Vagina (tissue), 2 donors: ENCODE measurements around the gene FHIT. TPM values are rescaled to one million over a fixed set of nuclear protein-coding genes. Genes with fewer than 3 reads are reported as not detected.

Experiments
- DNase-seq, 2 donors: peaks; one replicate each; pipeline ENCODE4 v3.0.0-alpha.2; 2017; ENCODE audit errors: extremely low spot score in 2 of 2
- H3K27ac ChIP-seq: fragments of 200-600 bp; sonication (generic); one replicate; pipeline ENCODE4 v1.5.1; 2019
- H3K27me3 ChIP-seq: fragments of 200-600 bp; sonication (generic); one replicate; pipeline ENCODE4 v1.5.1; 2019
- H3K36me3 ChIP-seq, 2 donors: fragments of 200-600 bp; sonication (generic); one replicate each; pipeline ENCODE4 v1.5.1; 2017 to 2019
- H3K4me1 ChIP-seq: fragments of 200-600 bp; sonication (generic); one replicate; pipeline ENCODE4 v1.5.1; 2019
- H3K4me3 ChIP-seq, 2 donors: fragments of 200-600 bp; sonication (generic); 1 replicate in 1 of 2; 2 replicates in 1 of 2; pipeline ENCODE4 v1.5.1; 2016 to 2019
- H3K9me3 ChIP-seq: fragments of 200-600 bp; sonication (generic); one replicate; pipeline ENCODE4 v1.5.1; 2019
- POLR2A ChIP-seq, 2 donors: fragments of 450-650 bp; IDR thresholded peaks; one replicate each; pipeline ENCODE4 v1.6.1; 2017; ENCODE audit warnings: antibody characterized with exemption in 2 of 2, mild to moderate bottlenecking in 2 of 2, moderate library complexity in 2 of 2
- POLR2AphosphoS5 ChIP-seq, 2 donors: sonication (generic); formaldehyde crosslinking; IDR thresholded peaks; one replicate each; pipeline ENCODE4 v1.9.0; 2017; ENCODE audit warnings: antibody characterized with exemption in 2 of 2, mild to moderate bottlenecking in 2 of 2, low read depth in 1 of 2; ENCODE audit not compliant: insufficient read depth in 1 of 2
- intact Hi-C: fragments of 100-400 bp; cut with DNase I; formaldehyde crosslinking; loops from one replicate; pipeline ENCODE4 v1.15.1; 2023
- total RNA-seq: library from RNA; depleted of rRNA; stranded (reverse); fragments of >200 nt; gene quantifications from one replicate; pipeline ENCODE4 v1.2.3, GENCODE V29; 2016
- TF ChIP-seq, protein P1 (sequence below), 3 experiments: fragments of 450-650 bp in 2 of 3; fragments of 200-600 bp in 1 of 3; sonication (generic) in 1 of 3; IDR thresholded peaks; one replicate each; pipeline ENCODE4 v1.5.1; 2017 to 2019; ENCODE audit warnings: antibody characterized with exemption in 3 of 3, mild to moderate bottlenecking in 2 of 3, moderate library complexity in 2 of 3

The FHIT gene
- total RNA-seq, 1 donor from 2014 or later, result 7.9 TPM

GRCh38 chr3:60730371-60730770, 520.9 kb downstream of the FHIT start:
- Histone ChIP-seq H3K4me1 (no peaks in the 10 kb centered on the region), H3K36me3 (no peaks in the 10 kb centered on the region), H3K27me3 (no peaks in the 10 kb centered on the region), H3K27ac (no peak overlapping the region), H3K9me3 (no peaks in the 10 kb centered on the region), H3K4me3 (no peak overlapping the region)
- intact Hi-C loops, result no loop called here
- TF ChIP-seq POLR2AphosphoS5 (IDR thresholded peaks at IDR 0.05; ENCODE audit: insufficient read depth in 1 of 2, low read depth in 1 of 2), result no peak
- TF ChIP-seq, protein P1, sequence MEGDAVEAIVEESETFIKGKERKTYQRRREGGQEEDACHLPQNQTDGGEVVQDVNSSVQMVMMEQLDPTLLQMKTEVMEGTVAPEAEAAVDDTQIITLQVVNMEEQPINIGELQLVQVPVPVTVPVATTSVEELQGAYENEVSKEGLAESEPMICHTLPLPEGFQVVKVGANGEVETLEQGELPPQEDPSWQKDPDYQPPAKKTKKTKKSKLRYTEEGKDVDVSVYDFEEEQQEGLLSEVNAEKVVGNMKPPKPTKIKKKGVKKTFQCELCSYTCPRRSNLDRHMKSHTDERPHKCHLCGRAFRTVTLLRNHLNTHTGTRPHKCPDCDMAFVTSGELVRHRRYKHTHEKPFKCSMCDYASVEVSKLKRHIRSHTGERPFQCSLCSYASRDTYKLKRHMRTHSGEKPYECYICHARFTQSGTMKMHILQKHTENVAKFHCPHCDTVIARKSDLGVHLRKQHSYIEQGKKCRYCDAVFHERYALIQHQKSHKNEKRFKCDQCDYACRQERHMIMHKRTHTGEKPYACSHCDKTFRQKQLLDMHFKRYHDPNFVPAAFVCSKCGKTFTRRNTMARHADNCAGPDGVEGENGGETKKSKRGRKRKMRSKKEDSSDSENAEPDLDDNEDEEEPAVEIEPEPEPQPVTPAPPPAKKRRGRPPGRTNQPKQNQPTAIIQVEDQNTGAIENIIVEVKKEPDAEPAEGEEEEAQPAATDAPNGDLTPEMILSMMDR (IDR thresholded peaks at IDR 0.05), result no peak
- no peak for TF ChIP-seq POLR2A (IDR thresholded peaks at IDR 0.05)
- no peak for DNase-seq

DNA sequence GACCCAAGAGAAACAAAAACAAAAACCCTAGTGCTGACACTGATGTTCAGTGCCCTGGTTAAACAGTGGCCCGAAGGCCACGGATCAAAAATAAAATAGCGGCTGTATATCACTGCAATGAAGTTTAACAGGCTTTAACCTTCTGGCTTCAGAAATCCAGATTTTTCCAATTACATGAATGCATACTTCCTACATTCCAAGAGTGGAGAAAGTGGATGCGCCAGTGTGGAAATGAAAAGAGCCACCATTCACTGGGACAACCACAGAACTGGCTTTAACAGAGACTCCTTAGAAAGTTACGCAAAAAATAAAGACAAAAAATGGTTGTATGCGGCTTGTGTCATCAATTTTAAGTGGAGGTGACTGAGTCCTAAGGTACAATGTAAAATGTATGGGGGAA, 522.2 kb downstream of the FHIT start:
- no peak for TF ChIP-seq POLR2A (IDR thresholded peaks at IDR 0.05)
- TF ChIP-seq, protein P1 (IDR thresholded peaks at IDR 0.05), result no peak
- no peak for TF ChIP-seq POLR2AphosphoS5 (IDR thresholded peaks at IDR 0.05; ENCODE audit: insufficient read depth in 1 of 2, low read depth in 1 of 2)
- DNase-seq, result no peak
- no peak overlapping the region for H3K27ac ChIP-seq
- H3K36me3 ChIP-seq, result no peaks in the 10 kb centered on the region
- no peak overlapping the region for H3K4me3 ChIP-seq
- no peaks in the 10 kb centered on the region for H3K27me3 ChIP-seq
- H3K4me1 ChIP-seq, result no peaks in the 10 kb centered on the region
- intact Hi-C loops, result no loop called here
- no peaks in the 10 kb centered on the region for H3K9me3 ChIP-seq

DNA sequence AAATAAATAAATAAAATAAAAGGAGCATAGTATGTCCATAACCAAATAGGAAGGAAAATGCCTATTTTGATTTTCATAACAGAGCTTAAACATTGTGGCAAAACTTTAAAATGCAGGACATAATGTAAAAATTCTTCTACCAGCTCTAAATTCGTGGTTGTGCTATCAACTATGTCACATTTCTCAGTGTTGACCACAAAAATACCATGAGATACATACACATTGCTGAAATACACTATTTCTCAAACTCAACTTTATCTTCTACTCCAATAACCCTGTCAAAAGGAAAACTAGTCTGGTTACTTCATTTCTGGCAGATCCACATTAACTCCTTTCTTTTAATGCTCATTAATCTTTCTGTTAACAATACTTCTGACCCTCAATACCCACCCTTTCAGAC, 523.2 kb downstream of the FHIT start:
- H3K27me3 ChIP-seq, result no peaks in the 10 kb centered on the region

DNA sequence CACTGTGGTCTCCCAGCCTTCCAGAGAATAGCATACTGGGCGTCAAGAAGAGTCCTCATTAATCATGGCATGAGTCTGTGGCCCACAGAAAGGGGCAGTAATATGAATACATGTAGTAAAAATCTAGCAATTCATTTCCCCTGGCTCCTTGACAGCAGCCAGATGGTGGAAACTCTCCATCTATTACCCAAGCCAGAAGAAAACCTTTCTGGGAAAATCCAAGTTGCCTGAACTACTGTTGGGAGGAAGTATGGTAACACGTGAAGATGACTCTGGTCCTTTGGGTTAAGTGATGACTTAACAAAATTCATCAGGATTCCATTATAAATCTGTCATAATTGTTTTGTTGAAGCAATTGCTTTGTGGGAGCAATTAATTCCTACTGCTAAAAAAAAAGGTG, 530.5 kb downstream of the FHIT start:
- Histone ChIP-seq H3K4me3 (no peak overlapping the region), H3K9me3 (no peaks in the 10 kb centered on the region), H3K27me3 (no peaks in the 10 kb centered on the region), H3K4me1 (no peaks in the 10 kb centered on the region), H3K36me3 (no peaks in the 10 kb centered on the region), H3K27ac (no peak overlapping the region)
- intact Hi-C loops, result no loop called here
- no peak for DNase-seq
- TF ChIP-seq, protein P1 (IDR thresholded peaks at IDR 0.05), result no peak
- TF ChIP-seq POLR2AphosphoS5 (IDR thresholded peaks at IDR 0.05; ENCODE audit: insufficient read depth in 1 of 2, low read depth in 1 of 2) (no peak), POLR2A (IDR thresholded peaks at IDR 0.05) (no peak)

More for the DNA sequence above, 523.2 kb downstream of the FHIT start:
- DNase-seq, result no peak
- H3K4me3 ChIP-seq, result no peak overlapping the region
- no peaks in the 10 kb centered on the region for H3K4me1 ChIP-seq
- no peaks in the 10 kb centered on the region for H3K36me3 ChIP-seq
- H3K27ac ChIP-seq, result no peak overlapping the region
- no peaks in the 10 kb centered on the region for H3K9me3 ChIP-seq
- intact Hi-C loops, result no loop called here
- no peak for TF ChIP-seq POLR2A (IDR thresholded peaks at IDR 0.05)
- TF ChIP-seq, protein P1 (IDR thresholded peaks at IDR 0.05), result no peak

DNA sequence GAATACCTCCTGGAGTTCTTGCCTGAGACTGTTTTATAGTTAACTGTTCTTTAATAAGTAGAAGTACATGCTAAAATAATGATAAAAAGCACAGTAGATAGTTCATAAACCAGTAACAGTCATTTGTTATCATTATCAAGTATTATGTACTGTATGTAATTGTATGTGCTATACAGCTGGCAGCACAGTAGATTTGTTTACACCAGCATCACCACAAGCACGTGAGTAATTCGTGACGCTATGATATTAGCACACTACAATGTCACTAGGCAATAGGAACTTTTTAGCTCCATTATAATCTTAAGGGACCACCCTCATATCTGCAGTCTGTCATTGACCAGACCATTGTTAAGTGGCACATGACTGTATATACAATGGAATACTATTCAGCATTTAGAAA, 534.7 kb downstream of the FHIT start:
- intact Hi-C loops, result no loop called here
- no peak for TF ChIP-seq POLR2AphosphoS5 (IDR thresholded peaks at IDR 0.05; ENCODE audit: insufficient read depth in 1 of 2, low read depth in 1 of 2)
- TF ChIP-seq, protein P1 (IDR thresholded peaks at IDR 0.05), result no peak
- no peak for TF ChIP-seq POLR2A (IDR thresholded peaks at IDR 0.05)

More for the DNA sequence above, 534.7 kb downstream of the FHIT start:
- Histone ChIP-seq H3K27ac (no peak overlapping the region), H3K4me3 (no peak overlapping the region), H3K4me1 (no peaks in the 10 kb centered on the region), H3K36me3 (no peaks in the 10 kb centered on the region), H3K27me3 (no peaks in the 10 kb centered on the region), H3K9me3 (no peaks in the 10 kb centered on the region)
- no peak for DNase-seq
